PC-3 (cell line): ENCODE measurements around the gene ALPG. TPM values are rescaled to one million over a fixed set of nuclear protein-coding genes. Genes with fewer than 3 reads are reported as not detected.

ENCODE experiments used
- total RNA-seq: library from RNA; depleted of rRNA; stranded (reverse); fragments of >200 nt; gene quantifications from 2 replicates; pipeline ENCODE4 v1.2.3, GENCODE V29; 2014; rRNA removed

ALPG gene
- total RNA-seq, 1 experiment from 2014 or later = 0.18 TPM

Other genes with a start within 250 kb of the ALPG start
- 8.6 and 14.4 TPM in 2 replicates for gene ALPP, start 28.1 kb upstream of the ALPG start, total RNA-seq
- gene ALPI, start 49.3 kb downstream of the ALPG start, total RNA-seq = not detected in 2 replicates
- not detected in 2 replicates for gene ECEL1, start 81.0 kb downstream of the ALPG start, total RNA-seq
- gene PRSS56, start 113.5 kb downstream of the ALPG start, total RNA-seq = not detected in 2 replicates
- not detected in 2 replicates for gene CHRND, start 119.3 kb downstream of the ALPG start, total RNA-seq
- not detected in 2 replicates for gene CHRNG, start 132.8 kb downstream of the ALPG start, total RNA-seq
- gene TIGD1, start 143.7 kb downstream of the ALPG start, total RNA-seq = 5.9 and 6.3 TPM in 2 replicates
- gene EIF4E2, start 143.8 kb downstream of the ALPG start, total RNA-seq = 53.9 and 55.1 TPM in 2 replicates
- gene EFHD1, start 226.8 kb downstream of the ALPG start, total RNA-seq = 0.07 TPM in 1 of 2 replicates, not detected in the other